Dedifferentiated amniotic fluid mesenchymal stem cell (primary cell): ENCODE measurements around the gene LRP1.

Source experiments
- DNase-seq: peaks from one replicate; pipeline ENCODE4 v3.0.0-alpha.2; 2016; ENCODE audit errors: extremely low spot score

LRP1 gene

GRCh38 chr12:57211791-57212700 is 83.8 kb downstream of the LRP1 start:
- no peak for DNase-seq

- no peak for DNase-seq
Measured at GRCh38 chr12:57212701-57213057, 84.4 kb downstream of the LRP1 start.

- DNase-seq: peak; percentile 79
Measured at GRCh38 chr12:57213058-57213715, 84.9 kb downstream of the LRP1 start.

- no peak for DNase-seq
Measured at GRCh38 chr12:57213763-57214397, 85.6 kb downstream of the LRP1 start.

GRCh38 chr12:57214398-57214781 is 86.1 kb downstream of the LRP1 start:
- peak; percentile 35 for DNase-seq

DNA sequence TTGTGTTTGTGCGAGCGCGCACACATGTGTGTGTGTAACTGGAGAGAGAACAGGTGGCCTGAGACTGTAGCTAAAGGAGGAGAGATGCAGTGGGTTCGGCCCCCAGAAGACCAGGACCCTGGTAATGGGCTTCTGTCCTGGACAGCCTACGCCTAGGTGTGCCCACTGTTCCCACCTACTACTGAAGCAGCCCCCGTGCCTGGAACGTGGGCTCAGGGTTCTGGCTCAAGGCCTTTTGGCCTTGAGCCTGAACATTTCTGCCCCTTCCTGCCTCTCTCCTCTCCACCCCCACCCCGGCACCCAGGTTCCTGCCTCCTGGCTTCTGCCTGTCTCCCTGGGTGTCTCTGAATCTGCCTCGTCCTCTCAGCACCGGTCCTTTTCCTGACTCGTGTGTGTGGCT is 86.8 kb downstream of the LRP1 start:
- DNase-seq: no peak

DNA sequence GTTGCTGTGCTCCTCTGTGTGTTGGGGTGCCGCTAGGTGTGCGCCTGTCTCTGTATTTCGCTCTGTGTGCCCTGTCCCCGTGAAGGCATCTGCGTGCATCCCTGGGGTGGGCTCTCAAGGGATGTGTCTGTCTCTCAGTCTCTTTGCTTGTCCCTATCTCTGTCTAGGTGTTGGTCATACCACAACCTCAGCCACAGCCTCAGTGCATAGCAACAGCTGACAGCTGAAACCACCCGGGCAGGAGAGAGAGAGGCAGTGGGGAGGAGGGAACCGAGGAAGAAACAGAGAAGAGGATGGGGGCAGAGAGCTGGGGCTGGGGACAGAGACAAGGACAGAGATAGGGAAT is 87.4 kb downstream of the LRP1 start:
- DNase-seq: no peak

- DNase-seq: no peak
Measured at GRCh38 chr12:57216014-57216911, 88.0 kb downstream of the LRP1 start, which contains the start of gene NXPH4. NXPH4 (plus strand) TSS chr12:57216794; CDS start chr12:57216970, 176 bp downstream.

- DNase-seq: no peak
Measured at GRCh38 chr12:57216921-57217879, 88.9 kb downstream of the LRP1 start.

- no peak for DNase-seq
Measured at GRCh38 chr12:57218030-57218853, 90.0 kb downstream of the LRP1 start.

DNA sequence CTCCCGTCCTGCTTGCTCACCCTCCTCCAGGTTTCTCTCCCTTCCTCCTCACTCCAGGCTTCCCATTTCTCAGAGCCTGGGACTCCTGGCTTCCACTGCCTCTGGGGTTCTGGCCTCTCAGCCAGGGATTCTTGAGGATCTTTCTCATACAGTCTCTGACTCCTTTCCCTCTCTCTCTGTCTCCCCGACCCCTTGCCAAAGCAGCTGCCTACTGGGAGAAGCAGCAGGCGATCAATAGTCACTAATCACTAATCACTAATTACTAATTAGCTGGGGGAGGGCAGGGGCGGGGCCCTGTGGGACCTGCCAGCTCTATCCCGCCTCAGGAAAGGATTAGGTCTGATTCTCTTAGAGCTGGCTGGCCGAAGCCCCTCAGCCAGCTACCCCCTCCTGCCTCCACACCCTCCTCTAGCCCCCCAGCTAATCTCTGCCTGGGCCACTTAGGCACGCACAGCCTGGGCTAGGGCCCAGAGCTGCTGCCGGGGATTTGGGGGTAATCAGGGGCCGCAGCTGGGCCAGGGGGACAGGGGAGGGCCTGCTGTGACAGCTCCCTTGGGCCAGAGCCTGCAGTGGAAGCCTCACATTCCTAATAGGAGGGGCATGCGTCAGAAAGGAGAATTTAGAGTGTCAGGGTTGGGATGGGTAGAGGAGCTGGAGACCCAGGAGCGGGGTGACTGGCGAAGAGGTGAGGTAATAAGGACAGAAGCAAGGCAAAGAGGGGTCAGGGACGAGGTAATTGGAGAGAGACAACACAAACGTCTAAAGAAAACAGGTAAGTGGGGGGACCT is 91.1 kb downstream of the LRP1 start:
- DNase-seq: no peak

DNA sequence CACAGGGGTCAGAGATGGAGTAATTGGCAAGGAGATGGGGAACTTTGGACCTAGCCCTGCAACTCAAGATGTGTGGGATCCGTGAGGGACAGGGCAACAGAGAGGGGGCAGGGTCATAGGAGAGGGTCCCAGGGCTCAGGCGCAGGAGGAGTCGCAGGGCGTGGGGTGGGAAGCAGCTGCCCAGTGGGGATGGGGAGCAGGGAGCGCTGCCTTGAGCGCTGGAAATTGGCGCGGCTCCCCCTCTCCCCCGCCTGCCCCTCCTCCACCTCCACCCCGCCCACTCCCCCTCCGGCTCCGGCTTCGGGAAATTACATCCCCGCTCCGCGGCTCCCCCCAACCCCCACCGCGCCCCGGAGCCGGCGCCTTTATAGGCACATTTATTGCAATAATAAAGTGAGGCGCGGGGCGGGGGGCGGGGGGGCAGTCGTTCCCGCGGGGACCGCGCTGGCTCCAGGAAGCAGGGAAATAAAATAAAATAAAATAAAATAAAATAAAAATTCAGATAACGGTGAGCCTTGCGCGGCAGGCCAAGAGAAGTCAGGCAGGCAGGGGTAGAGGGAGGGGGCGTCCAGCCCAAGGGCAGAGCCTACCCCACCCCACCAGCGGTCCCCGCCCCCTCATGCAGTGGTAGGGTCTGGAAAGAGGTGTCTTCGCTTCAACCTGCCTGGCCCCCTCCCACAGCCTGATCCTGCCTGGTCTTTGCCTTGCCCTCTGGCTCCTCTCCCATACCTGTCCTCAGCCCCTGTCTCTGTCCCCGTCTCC is 91.9 kb downstream of the LRP1 start:
- DNase-seq: no peak

DNA sequence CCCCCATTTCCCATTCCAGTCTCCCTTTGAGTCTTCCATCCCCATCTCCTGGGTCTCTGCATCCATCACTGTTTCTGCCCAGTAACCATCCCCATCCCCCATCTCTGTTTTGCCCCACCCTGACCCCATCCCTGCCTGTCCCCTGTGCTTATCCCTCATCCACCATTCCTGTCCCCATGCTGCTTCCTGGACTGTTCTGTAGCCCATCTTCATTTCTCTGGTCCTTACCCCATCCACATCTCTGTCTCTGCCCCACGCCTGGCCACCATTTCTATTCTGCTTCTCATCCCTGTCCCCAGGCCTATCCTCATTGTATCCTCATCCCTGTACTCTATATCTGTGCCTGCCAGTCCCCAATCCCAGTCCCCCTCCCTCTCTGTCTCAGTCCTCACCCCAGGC is 92.5 kb downstream of the LRP1 start:
- DNase-seq: no peak

DNA sequence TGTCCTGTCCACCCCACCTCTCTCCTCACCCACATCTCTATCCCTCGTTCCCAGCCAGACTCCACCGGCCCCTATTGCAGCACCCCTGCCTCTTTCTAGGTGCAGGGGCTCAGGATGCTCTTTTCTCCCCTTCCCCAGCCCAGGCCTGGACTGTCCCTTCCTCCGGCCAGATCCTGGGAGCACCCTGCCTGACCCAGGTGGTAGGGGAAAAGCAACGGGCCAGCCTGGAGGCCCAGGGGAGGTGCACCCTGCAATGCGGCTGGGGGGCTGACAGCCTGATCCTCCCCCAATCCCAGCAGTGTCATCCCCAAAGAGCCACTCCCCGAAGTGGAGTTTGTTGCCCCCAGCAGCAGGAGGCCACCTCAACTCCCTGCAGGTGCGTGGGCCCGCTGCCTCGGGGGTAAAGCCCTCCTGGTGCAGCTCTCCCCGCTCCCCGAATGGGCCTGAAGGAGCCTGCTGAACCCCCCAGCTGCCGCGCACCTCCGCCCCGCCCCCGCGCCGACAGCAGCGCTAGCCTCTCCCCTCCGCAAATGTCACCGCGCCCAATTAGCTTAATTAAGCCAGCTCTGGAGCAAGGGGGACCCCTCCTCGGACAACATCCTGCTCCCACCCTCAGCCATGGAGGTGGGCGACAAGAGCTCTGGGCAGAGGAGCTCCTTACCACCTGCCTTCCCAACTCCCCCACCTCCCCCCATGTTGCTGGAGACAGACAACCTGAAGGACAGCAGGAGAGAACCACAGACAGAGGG is 93.1 kb downstream of the LRP1 start:
- no peak for DNase-seq

DNA sequence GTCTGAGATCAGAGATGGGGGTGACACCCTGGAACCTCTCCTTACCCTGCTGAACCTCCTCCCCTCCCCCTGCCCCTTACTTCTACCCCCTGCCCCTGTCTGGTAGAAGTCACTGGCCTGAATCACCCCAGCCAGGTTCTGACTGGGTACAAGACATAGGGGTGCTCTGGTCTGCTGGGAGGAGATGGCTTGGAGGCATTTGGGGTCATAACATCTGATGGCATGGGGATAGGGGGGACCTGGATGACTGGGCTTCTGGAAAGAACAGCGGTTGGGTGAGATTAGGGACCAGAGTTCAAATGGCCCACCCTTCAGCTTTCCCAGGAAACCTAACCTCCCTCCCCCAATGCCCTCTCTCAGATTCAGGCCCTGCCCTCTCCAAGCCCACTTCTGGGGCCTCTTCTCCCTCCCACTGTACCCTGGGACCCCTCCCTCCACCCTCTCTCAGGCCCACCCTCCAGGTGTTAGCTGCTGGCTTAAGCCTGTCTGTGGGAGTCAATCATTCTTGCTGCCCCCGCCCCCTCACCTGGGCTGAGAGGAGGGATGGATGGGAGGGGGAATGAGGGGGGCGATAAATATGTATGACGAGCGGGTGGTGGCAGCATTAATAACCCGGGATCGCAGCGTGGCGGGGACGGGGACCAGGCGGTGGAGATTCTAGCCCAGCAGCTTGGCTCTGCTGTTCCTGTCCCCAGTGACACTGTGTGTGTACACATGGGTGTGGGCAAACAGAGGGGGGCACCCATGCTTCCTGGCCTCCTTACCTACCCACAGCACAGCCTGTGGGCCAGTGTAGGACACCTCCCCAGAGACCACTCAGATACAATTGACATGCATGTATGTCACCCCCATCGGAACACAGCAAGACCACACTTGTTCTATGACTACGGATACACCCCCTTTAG is 94.3 kb downstream of the LRP1 start:
- no peak for DNase-seq
